HEK293T (cell line): ENCODE results near the gene BPI.
"Not testable (repeated sequence)": the region's sequence is repeated elsewhere in the genome, so short reads cannot be mapped to it uniquely, and the experiment has no call there.

ENCODE experiments used
- ARNT ChIP-seq: fragments of 450-650 bp; IDR thresholded peaks from 2 replicates; pipeline ENCODE4 v1.6.1; 2017; ENCODE audit warnings: mild to moderate bottlenecking
- BHLHE40 ChIP-seq: fragments of 450-650 bp; IDR thresholded peaks from 2 replicates; pipeline ENCODE4 v1.6.1; 2016; ENCODE audit warnings: mild to moderate bottlenecking, moderate library complexity, borderline replicate concordance
- CTBP1 ChIP-seq: fragments of 450-650 bp; IDR thresholded peaks from 2 replicates; pipeline ENCODE4 v1.6.1; 2016; ENCODE audit warnings: borderline replicate concordance
- FOXA1 ChIP-seq: fragments of 450-650 bp; IDR thresholded peaks from 2 replicates; pipeline ENCODE4 v1.6.1; 2016; ENCODE audit warnings: mild to moderate bottlenecking
- FOXK2 ChIP-seq: fragments of 450-650 bp; IDR thresholded peaks from 2 replicates; pipeline ENCODE4 v1.6.1; 2016; ENCODE audit warnings: mild to moderate bottlenecking
- FOXM1 ChIP-seq: fragments of 450-650 bp; IDR thresholded peaks from 2 replicates; pipeline ENCODE4 v1.6.1; 2017; ENCODE audit warnings: mild to moderate bottlenecking, borderline replicate concordance
- HDGF ChIP-seq: fragments of 450-650 bp; IDR thresholded peaks from 2 replicates; pipeline ENCODE4 v1.6.1; 2017; ENCODE audit warnings: antibody characterized with exemption, borderline replicate concordance
- L3MBTL2 ChIP-seq: fragments of 450-650 bp; conservative IDR thresholded peaks from 2 replicates; pipeline ENCODE4 v1.6.1; 2016; ENCODE audit warnings: mild to moderate bottlenecking
- LEF1 ChIP-seq: fragments of 450-650 bp; IDR thresholded peaks from 2 replicates; pipeline ENCODE4 v1.6.1; 2017; ENCODE audit warnings: mild to moderate bottlenecking, borderline replicate concordance
- NFRKB ChIP-seq: fragments of 450-650 bp; IDR thresholded peaks from 2 replicates; pipeline ENCODE4 v1.6.1; 2016; ENCODE audit warnings: mild to moderate bottlenecking, moderate library complexity
- PKNOX1 ChIP-seq: fragments of 450-650 bp; IDR thresholded peaks from 2 replicates; pipeline ENCODE4 v1.6.1; 2016
- SP1 ChIP-seq: fragments of 450-650 bp; IDR thresholded peaks from 2 replicates; pipeline ENCODE4 v1.6.1; 2017
- TARDBP ChIP-seq: fragments of 450-650 bp; IDR thresholded peaks from 2 replicates; pipeline ENCODE4 v1.6.1; 2016
- ZNF384 ChIP-seq: fragments of 450-650 bp; IDR thresholded peaks from 2 replicates; pipeline ENCODE4 v1.6.1; 2016

GRCh38 chr20:38254621-38255020 is 49.3 kb upstream of the BPI start:
- not testable (repeated sequence) for TF ChIP-seq CTBP1, HDGF, PKNOX1, ZNF384, FOXM1, TARDBP, BHLHE40, SP1, ARNT, L3MBTL2, LEF1, FOXA1, FOXK2, NFRKB
